Measurements from ENCODE around the gene HMCN2. TPM values are rescaled to one million over a fixed set of nuclear protein-coding genes. Genes with fewer than 3 reads are reported as not detected.

The HMCN2 gene
- total RNA-seq, 1 donor from 2014 or later: not detected

DNA sequence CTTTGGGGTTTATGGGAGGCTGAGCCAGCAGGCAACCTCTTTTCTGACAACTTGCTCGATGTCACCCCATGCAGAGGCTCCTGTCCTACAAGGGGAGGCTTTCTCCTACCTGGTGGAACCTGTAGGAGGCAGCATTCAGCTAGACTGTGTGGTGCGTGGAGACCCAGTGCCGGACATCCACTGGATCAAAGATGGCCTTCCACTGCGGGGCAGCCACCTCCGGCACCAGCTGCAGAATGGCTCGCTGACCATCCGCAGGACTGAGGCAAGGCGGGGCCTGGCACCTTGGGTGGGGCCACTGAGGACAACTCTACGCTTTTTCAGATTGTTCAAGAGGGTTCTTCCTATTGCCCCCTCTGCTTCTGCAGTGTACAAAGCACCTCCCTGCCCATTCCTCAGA is 143.1 kb downstream of the HMCN2 start:
- Mint-ChIP-seq H3K36me3 (ENCODE audit: low read depth) (no peaks in the 10 kb centered on the region), H3K4me3 (no peak overlapping the region), H3K27ac (no peak overlapping the region), H3K27me3 (peaks cover 1% of the 10 kb centered on the region), H3K9me3 (no peaks in the 10 kb centered on the region), H3K4me1 (no peaks in the 10 kb centered on the region)
- CTCF ChIA-PET: no interaction called here
- TF ChIP-seq, protein P1, sequence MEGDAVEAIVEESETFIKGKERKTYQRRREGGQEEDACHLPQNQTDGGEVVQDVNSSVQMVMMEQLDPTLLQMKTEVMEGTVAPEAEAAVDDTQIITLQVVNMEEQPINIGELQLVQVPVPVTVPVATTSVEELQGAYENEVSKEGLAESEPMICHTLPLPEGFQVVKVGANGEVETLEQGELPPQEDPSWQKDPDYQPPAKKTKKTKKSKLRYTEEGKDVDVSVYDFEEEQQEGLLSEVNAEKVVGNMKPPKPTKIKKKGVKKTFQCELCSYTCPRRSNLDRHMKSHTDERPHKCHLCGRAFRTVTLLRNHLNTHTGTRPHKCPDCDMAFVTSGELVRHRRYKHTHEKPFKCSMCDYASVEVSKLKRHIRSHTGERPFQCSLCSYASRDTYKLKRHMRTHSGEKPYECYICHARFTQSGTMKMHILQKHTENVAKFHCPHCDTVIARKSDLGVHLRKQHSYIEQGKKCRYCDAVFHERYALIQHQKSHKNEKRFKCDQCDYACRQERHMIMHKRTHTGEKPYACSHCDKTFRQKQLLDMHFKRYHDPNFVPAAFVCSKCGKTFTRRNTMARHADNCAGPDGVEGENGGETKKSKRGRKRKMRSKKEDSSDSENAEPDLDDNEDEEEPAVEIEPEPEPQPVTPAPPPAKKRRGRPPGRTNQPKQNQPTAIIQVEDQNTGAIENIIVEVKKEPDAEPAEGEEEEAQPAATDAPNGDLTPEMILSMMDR (IDR thresholded peaks at IDR 0.05): no peak
- DNase-seq (no peak), ATAC-seq (ENCODE audit: low read depth) (no peak)
- intact Hi-C loops (cut with micrococcal nuclease): no loop called here
- POLR2A ChIA-PET: no interaction called here

DNA sequence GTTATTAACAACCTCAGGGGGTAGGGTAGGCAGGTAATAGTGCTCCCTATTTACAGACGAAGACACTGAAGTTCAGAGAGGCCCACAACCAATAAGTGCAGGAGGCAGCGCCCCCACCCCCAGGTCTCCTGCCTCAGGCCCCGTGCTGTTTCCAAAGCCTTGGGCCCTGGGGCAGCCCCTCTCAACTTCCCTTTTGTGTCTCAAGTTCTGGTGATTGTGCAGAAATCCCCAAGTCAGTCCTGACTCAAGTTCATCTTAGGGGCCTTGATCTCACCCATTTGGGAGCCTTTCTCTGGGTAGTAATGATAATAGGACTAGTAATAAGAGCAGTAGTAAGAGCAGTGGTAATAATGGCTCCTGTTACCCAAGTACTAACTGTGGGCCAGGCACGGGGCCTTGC is 143.7 kb downstream of the HMCN2 start:
- H3K27ac Mint-ChIP-seq: no peak overlapping the region
- TF ChIP-seq, protein P1 (IDR thresholded peaks at IDR 0.05): no peak
- CTCF ChIA-PET: no interaction called here
- H3K4me1 Mint-ChIP-seq: no peaks in the 10 kb centered on the region
- no peaks in the 10 kb centered on the region for H3K9me3 Mint-ChIP-seq
- POLR2A ChIA-PET: no interaction called here
- peaks cover 1% of the 10 kb centered on the region for H3K27me3 Mint-ChIP-seq
- no peak for DNase-seq
- no peaks in the 10 kb centered on the region for H3K36me3 Mint-ChIP-seq (ENCODE audit: low read depth)
- H3K4me3 Mint-ChIP-seq: no peak overlapping the region
- ATAC-seq (ENCODE audit: low read depth): peak; percentile 25
- intact Hi-C loops (cut with micrococcal nuclease): no loop called here

DNA sequence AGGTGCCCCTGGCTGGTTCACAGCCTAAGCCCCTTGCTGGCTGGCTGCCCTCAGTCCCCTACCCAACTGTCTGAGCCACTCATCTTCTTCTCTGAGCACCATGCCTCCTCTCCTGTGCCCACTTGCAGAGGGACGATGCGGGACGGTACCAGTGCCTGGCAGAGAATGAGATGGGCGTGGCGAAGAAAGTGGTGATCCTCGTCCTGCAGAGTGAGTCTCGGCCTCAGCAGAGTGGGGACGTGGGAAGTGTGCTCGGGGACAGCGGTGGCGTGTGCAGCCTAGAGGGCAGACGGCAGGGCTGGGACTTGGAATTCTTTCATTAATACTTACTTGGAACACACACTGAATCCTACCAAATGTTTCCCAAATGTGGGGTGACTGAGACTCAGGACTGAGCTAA is 144.9 kb downstream of the HMCN2 start:
- Mint-ChIP-seq H3K4me1 (no peaks in the 10 kb centered on the region), H3K4me3 (no peak overlapping the region)

DNA sequence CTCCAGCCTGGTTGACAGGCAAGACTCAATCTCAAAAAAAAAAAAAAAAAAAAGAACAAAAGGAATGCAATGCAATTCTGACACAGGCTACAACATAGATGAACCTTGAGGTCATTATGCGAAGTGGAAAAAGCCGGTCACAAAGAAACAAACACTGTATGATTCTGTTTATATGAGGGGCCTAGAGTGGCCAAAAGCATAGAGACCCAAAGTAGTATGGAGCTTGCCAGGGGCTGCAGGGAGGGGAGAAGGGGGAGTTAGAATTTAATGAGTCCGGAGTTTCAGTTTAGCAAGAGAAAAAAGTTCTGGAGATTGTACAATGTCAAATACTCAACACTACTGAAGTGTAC is 146.0 kb downstream of the HMCN2 start:
- peaks cover 1% of the 10 kb centered on the region for H3K27me3 Mint-ChIP-seq
- no peaks in the 10 kb centered on the region for H3K9me3 Mint-ChIP-seq
- TF ChIP-seq, protein P1 (IDR thresholded peaks at IDR 0.05): no peak
- H3K27ac Mint-ChIP-seq: no peak overlapping the region
- DNase-seq (no peak), ATAC-seq (ENCODE audit: low read depth) (no peak)
- intact Hi-C loops (cut with micrococcal nuclease): no loop called here
- no peaks in the 10 kb centered on the region for H3K4me1 Mint-ChIP-seq
- no peak overlapping the region for H3K4me3 Mint-ChIP-seq
- ChIA-PET CTCF (no interaction called here), POLR2A (no interaction called here)
- H3K36me3 Mint-ChIP-seq (ENCODE audit: low read depth): no peaks in the 10 kb centered on the region

More for the DNA sequence above, 144.9 kb downstream of the HMCN2 start:
- intact Hi-C loops (cut with micrococcal nuclease): no loop called here
- Mint-ChIP-seq H3K9me3 (no peaks in the 10 kb centered on the region), H3K36me3 (ENCODE audit: low read depth) (no peaks in the 10 kb centered on the region), H3K27me3 (peaks cover 1% of the 10 kb centered on the region), H3K27ac (no peak overlapping the region)
- TF ChIP-seq, protein P1 (IDR thresholded peaks at IDR 0.05): no peak
- no peak for ATAC-seq (ENCODE audit: low read depth)
- ChIA-PET POLR2A (no interaction called here), CTCF (no interaction called here)
- no peak for DNase-seq

DNA sequence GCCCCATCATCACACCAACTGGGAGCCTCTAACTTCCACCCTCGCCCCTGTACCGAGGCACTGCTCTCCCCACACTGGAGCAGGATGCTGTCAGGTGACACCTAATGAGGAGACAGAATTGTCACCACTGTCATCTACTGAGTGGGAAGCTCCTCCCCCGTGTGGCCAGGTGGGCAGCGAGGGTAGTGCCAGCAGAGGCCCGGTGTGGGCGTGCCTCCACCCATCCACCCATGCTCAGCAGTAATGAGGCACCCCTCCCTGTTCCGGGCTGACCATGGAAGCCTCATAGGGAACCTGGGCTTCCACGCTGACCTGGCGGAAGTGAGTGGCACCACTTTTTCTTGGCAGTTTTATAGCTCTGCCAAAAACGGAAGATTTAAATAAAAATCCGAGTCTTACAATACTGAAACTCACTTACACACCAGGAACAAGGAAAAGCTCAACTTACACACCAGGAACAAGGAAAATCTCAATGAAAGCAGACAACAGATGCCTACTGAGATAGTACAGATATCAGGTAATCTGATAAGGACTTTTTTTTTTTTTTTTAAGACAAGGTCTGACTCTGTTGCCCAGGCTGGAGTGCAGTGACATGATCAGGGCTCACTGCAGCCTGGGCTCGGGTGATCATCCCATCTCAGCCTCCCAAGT is 148.6 kb downstream of the HMCN2 start:
- no peak for ATAC-seq (ENCODE audit: low read depth)
- intact Hi-C loops (cut with micrococcal nuclease): no loop called here
- POLR2A ChIA-PET: no interaction called here

More for the DNA sequence above, 148.6 kb downstream of the HMCN2 start:
- DNase-seq: no peak
- CTCF ChIA-PET: no interaction called here
- H3K9me3 Mint-ChIP-seq: no peaks in the 10 kb centered on the region
- no peaks in the 10 kb centered on the region for H3K36me3 Mint-ChIP-seq (ENCODE audit: low read depth)
- TF ChIP-seq, protein P1 (IDR thresholded peaks at IDR 0.05): no peak
- peaks cover 1% of the 10 kb centered on the region for H3K27me3 Mint-ChIP-seq
- H3K4me1 Mint-ChIP-seq: no peaks in the 10 kb centered on the region
- no peak overlapping the region for H3K4me3 Mint-ChIP-seq
- H3K27ac Mint-ChIP-seq: no peak overlapping the region

Data from activated B cell treated with CpG ODN at 0.5 μM for 24 hours (primary cell).